RWPE1 (cell line): Measurements from ENCODE around the gene INTS7.

ENCODE experiments used
- CTCF ChIA-PET: fragments of 350-600 bp; sonication (Branson Sonifier 250); formaldehyde crosslinking; extraction: SDS; loops from one replicate; lab custom pipeline; 2021; lab: Yijun Ruan, JAX
- POLR2A ChIA-PET: fragments of 400-600 bp; formaldehyde crosslinking; extraction: SDS; loops from one replicate; lab custom pipeline; 2020; ENCODE audit warnings: antibody characterized with exemption; ENCODE audit not compliant: low non-redundant PET; lab: Yijun Ruan, JAX
- DNase-seq: peaks from one replicate; pipeline ENCODE4 v3.0.0; 2012; ENCODE audit warnings: low spot score
- H3K27ac ChIP-seq: fragments of 450-650 bp; 2 replicates; pipeline ENCODE4 v1.5.1; 2017
- TF ChIP-seq, protein P1 (sequence below): fragments of 450-650 bp; conservative IDR thresholded peaks from 2 replicates; pipeline ENCODE4 v1.5.1; 2017; ENCODE audit warnings: low read depth, mild to moderate bottlenecking

The INTS7 gene

DNA sequence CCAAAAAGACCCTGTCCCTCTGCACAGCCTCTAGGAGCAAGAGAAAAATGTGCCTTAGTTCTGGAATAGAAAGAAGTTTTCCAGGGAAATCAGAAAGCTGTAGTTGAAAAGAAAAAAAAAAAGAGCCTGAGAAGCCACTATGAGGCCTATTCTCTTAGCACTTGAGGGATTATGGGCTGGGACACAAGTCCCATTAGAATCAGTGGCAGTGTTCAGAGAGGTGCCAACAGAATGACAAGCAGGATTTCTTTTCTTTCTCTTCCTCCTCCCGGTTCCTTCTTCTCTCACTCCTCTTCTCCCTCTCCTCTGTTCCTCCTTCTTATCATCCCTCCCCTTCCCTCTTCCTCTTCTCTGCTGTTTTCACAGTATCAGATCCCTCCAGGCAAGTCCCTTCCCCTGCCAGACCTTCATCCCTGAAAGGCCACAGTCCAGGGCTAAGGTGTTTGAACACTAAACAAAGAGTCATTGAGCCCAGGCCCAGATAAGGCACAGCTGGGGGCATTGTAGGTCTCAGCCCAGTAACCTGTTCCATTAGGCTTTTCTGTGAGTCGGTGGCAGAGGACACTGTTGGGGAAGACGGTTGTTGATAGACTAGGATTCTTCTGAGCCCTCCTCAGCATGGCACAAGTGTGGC lies 140.1 kb downstream of the INTS7 start:
- POLR2A ChIA-PET = no interaction called here
- no peak for DNase-seq
- TF ChIP-seq, protein P1, sequence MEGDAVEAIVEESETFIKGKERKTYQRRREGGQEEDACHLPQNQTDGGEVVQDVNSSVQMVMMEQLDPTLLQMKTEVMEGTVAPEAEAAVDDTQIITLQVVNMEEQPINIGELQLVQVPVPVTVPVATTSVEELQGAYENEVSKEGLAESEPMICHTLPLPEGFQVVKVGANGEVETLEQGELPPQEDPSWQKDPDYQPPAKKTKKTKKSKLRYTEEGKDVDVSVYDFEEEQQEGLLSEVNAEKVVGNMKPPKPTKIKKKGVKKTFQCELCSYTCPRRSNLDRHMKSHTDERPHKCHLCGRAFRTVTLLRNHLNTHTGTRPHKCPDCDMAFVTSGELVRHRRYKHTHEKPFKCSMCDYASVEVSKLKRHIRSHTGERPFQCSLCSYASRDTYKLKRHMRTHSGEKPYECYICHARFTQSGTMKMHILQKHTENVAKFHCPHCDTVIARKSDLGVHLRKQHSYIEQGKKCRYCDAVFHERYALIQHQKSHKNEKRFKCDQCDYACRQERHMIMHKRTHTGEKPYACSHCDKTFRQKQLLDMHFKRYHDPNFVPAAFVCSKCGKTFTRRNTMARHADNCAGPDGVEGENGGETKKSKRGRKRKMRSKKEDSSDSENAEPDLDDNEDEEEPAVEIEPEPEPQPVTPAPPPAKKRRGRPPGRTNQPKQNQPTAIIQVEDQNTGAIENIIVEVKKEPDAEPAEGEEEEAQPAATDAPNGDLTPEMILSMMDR = no peak
- no peak overlapping the region for H3K27ac ChIP-seq
- CTCF ChIA-PET = interaction anchor here (0.5 kb wide), 1 partner anchor 976 kb away, joined by 3 read pairs; no protein-coding TSS in a partner anchor

DNA sequence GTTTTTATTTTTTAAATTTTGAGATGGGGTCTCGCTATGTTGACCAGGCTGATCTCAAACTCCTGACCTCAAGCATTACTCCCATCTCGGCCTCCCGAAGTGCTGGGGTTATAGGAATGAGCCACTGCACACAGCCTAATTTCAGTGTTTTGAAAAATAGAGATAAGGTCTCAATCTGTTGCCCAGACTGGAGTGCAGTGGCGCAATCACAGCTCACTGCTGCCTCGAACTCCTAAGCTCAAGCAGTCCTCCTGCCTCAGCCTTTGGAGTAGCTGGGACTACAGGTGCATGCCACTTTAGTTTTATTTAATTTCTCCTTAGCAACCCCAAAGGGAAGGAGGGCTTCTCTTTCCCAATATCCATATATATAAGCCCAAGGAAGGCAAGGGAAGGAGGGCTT lies 141.0 kb downstream of the INTS7 start:
- DNase-seq = no peak
- CTCF ChIA-PET = no interaction called here
- H3K27ac ChIP-seq = no peak overlapping the region
- POLR2A ChIA-PET = no interaction called here
- TF ChIP-seq, protein P1 = no peak

DNA sequence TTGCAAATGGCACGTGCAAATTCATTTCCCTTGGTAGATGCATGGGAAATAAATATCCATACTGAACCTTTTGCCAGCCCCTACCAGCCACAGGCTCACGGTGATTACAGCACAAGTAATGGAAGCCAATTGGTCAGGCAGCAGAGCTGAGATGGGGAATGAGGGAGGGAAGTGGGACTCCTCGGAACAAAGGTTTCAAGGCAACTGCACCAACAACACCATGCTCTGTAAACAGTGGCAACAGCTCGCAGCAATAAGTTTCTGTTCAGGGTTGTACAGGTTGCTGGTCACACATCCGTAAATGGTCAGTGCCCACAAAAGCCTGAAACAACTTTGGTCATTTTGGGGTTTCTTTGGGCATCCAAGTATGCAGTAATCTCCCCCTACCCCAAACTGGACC lies 142.1 kb downstream of the INTS7 start:
- no peak for DNase-seq
- ChIA-PET CTCF (no interaction called here), POLR2A (no interaction called here)
- H3K27ac ChIP-seq = no peak overlapping the region
- TF ChIP-seq, protein P1 = no peak

DNA sequence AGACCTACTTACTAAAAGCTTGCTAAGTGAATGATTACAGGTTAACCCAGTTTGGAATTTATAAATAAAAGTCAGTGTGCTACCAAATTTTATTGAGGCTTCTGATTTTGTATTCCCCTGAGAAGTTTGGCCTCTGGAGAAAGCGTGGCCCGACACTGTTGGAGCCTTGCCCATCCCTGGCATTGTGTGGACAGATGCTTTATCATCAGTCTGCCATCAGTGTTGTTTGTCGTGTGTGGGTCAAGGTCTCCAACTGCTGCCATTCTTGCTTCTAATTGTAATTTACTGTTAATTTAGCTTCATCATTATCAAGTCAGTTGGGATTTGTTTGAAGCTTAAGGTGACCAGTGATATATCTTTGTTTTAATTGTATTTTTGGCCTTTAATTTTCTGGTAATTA lies 142.8 kb downstream of the INTS7 start:
- ChIA-PET CTCF (interaction anchor here (0.7 kb wide), 1 partner anchor 14 kb away, joined by 3 read pairs; no protein-coding TSS in a partner anchor), POLR2A (no interaction called here)
- no peak overlapping the region for H3K27ac ChIP-seq
- TF ChIP-seq, protein P1 = no peak
- DNase-seq = no peak

DNA sequence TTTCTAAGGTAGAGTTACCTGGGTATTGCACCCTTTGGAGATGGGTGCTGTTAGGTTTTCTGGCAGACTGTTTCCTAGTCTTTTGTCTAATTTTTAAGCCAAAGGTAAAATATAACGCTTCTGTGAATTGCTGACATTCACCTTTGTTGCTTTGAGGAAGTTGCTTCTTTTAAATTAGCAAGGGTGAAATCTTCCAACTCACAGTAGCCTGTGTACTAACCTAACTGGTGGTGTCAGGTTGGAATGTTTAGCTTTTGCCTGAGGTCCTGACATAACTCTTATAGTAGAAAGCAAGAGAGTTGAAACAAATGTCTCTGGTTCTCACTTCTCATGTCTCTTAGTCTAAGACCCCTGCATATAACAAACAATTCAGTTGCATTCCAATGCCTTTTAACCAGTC lies 143.6 kb downstream of the INTS7 start:
- ChIA-PET CTCF (no interaction called here), POLR2A (no interaction called here)
- TF ChIP-seq, protein P1 = no peak
- H3K27ac ChIP-seq = no peak overlapping the region
- DNase-seq = no peak
